Astrocyte (in vitro differentiated cells and primary cell): ENCODE data around the gene GPHN. TPM values are rescaled to one million over a fixed set of nuclear protein-coding genes. Genes with fewer than 3 reads are reported as not detected.
A peak's percentile ranks its signal among the peaks of the same experiment; 100 is the strongest.

Source experiments
- DNase-seq: peaks from one replicate; pipeline ENCODE4 v3.0.0-alpha.2; 2010; ENCODE audit warnings: low read depth
- FAIRE-seq: peaks from 2 replicates; lab custom pipeline; 2011; peaks lifted over from hg19 to GRCh38; lab: Jason Lieb, UNC
- H2AFZ ChIP-seq: 2 replicates; pipeline ENCODE4 v1.6.0; 2012; ENCODE audit warnings: low read depth, low read length, inconsistent platforms
- H3K27ac ChIP-seq: 2 replicates; pipeline ENCODE4 v1.5.1; 2011; ENCODE audit warnings: low read depth, low read length, inconsistent platforms
- H3K27me3 ChIP-seq: 2 replicates; pipeline ENCODE4 v1.6.0; 2011; ENCODE audit warnings: low read length, inconsistent platforms; ENCODE audit not compliant: insufficient read depth
- H3K36me3 ChIP-seq: 2 replicates; pipeline ENCODE4 v1.5.1; 2011; ENCODE audit warnings: low read length, inconsistent platforms; ENCODE audit not compliant: insufficient read depth
- H3K4me1 ChIP-seq: 2 replicates; pipeline ENCODE4 v1.5.1; 2011; ENCODE audit warnings: low read length, inconsistent platforms; ENCODE audit not compliant: insufficient read depth
- H3K4me2 ChIP-seq: 2 replicates; pipeline ENCODE4 v1.6.0; 2012; ENCODE audit warnings: low read length, inconsistent platforms
- H3K4me3 ChIP-seq: 2 replicates; pipeline ENCODE4 v1.5.1; 2011; ENCODE audit warnings: low read depth, mild to moderate bottlenecking, low read length, inconsistent platforms; ENCODE audit not compliant: insufficient read depth
- H3K79me2 ChIP-seq: 2 replicates; pipeline ENCODE4 v1.6.0; 2012; ENCODE audit warnings: mild to moderate bottlenecking, low read length, inconsistent platforms; ENCODE audit not compliant: insufficient read depth
- H3K9ac ChIP-seq: 2 replicates; pipeline ENCODE4 v1.6.0; 2012; ENCODE audit warnings: mild to moderate bottlenecking, low read length, inconsistent platforms
- H3K9me3 ChIP-seq: 2 replicates; pipeline ENCODE4 v1.5.1; 2012; ENCODE audit warnings: low read depth, mild to moderate bottlenecking, low read length, inconsistent platforms; ENCODE audit not compliant: insufficient read depth
- H4K20me1 ChIP-seq: 2 replicates; pipeline ENCODE4 v1.6.0; 2012; ENCODE audit warnings: low read length, inconsistent platforms; ENCODE audit not compliant: insufficient read depth
- H3K27ac Mint-ChIP-seq: one replicate; pipeline ENCODE4 v1.8.0; 2021; ENCODE audit warnings: mild to moderate bottlenecking, mixed read lengths; ENCODE audit not compliant: unreplicated experiment
- H3K27me3 Mint-ChIP-seq: one replicate; pipeline ENCODE4 v1.8.0; 2021; ENCODE audit warnings: low read depth, mixed read lengths; ENCODE audit not compliant: unreplicated experiment
- H3K36me3 Mint-ChIP-seq: one replicate; pipeline ENCODE4 v1.8.0; 2021; ENCODE audit warnings: low read depth, mixed read lengths; ENCODE audit not compliant: unreplicated experiment
- H3K4me1 Mint-ChIP-seq: one replicate; pipeline ENCODE4 v1.8.0; 2021; ENCODE audit warnings: low read depth, mixed read lengths; ENCODE audit not compliant: unreplicated experiment
- H3K4me3 Mint-ChIP-seq: one replicate; pipeline ENCODE4 v1.8.0; 2021; ENCODE audit warnings: mild to moderate bottlenecking, moderate library complexity, mixed read lengths; ENCODE audit not compliant: unreplicated experiment
- H3K9me3 Mint-ChIP-seq: one replicate; pipeline ENCODE4 v1.8.0; 2021; ENCODE audit warnings: mild to moderate bottlenecking, mixed read lengths; ENCODE audit not compliant: unreplicated experiment
- CTCF ChIP-seq: IDR thresholded peaks from 2 replicates; pipeline ENCODE4 v1.5.1; 2011; ENCODE audit warnings: low read depth, mild to moderate bottlenecking, inconsistent platforms, low read length, moderate library complexity; ENCODE audit not compliant: insufficient read depth
- EZH2 ChIP-seq: IDR thresholded peaks from 2 replicates; pipeline ENCODE4 v1.6.1; 2012; ENCODE audit warnings: mild to moderate bottlenecking, low read length, inconsistent platforms; ENCODE audit not compliant: insufficient read depth
- total RNA-seq: library from RNA; stranded (reverse); gene quantifications from 2 replicates; pipeline ENCODE4 v1.2.1, GENCODE V29; 2021

The GPHN gene
- total RNA-seq, 1 donor from 2014 or later: 6.9 TPM

- Histone ChIP-seq H3K9me3 (no peaks in the 10 kb centered on the region), H2AFZ (no peak overlapping the region), H3K9ac (no peak overlapping the region), H3K36me3 (no peaks in the 10 kb centered on the region), H3K4me2 (no peak overlapping the region), H3K4me3 (no peak overlapping the region), H3K27me3 (no peaks in the 10 kb centered on the region), H4K20me1 (no peaks in the 10 kb centered on the region), H3K27ac (no peak overlapping the region), H3K4me1 (no peaks in the 10 kb centered on the region), H3K79me2 (no peaks in the 10 kb centered on the region)
- Mint-ChIP-seq H3K9me3 (peaks cover 13% of the 10 kb centered on the region), H3K27ac (no peak overlapping the region), H3K4me1 (no peaks in the 10 kb centered on the region), H3K4me3 (no peak overlapping the region), H3K27me3 (no peaks in the 10 kb centered on the region), H3K36me3 (peaks cover 2% of the 10 kb centered on the region)
- FAIRE-seq (no peak), DNase-seq (no peak)
- TF ChIP-seq EZH2 (no peak), CTCF (no peak)
Measured at GRCh38 chr14:66473223-66473622, 34.7 kb upstream of the GPHN start.

GRCh38 chr14:66476964-66477363 lies 31.0 kb upstream of the GPHN start:
- FAIRE-seq: no peak
- no peak overlapping the region for H3K27ac ChIP-seq

More at GRCh38 chr14:66476964-66477363, 31.0 kb upstream of the GPHN start:
- no peak overlapping the region for H3K27ac Mint-ChIP-seq
- H3K36me3 Mint-ChIP-seq: peaks cover 2% of the 10 kb centered on the region
- no peaks in the 10 kb centered on the region for H3K4me1 Mint-ChIP-seq
- no peak for TF ChIP-seq CTCF
- no peak for TF ChIP-seq EZH2
- Histone ChIP-seq H3K9ac (no peak overlapping the region), H3K4me1 (no peaks in the 10 kb centered on the region), H3K4me3 (no peak overlapping the region), H3K9me3 (no peaks in the 10 kb centered on the region), H4K20me1 (no peaks in the 10 kb centered on the region), H3K4me2 (no peak overlapping the region), H3K36me3 (no peaks in the 10 kb centered on the region), H3K79me2 (no peaks in the 10 kb centered on the region), H2AFZ (no peak overlapping the region), H3K27me3 (no peaks in the 10 kb centered on the region)
- H3K27me3 Mint-ChIP-seq: no peaks in the 10 kb centered on the region
- peaks cover 7% of the 10 kb centered on the region for H3K9me3 Mint-ChIP-seq
- H3K4me3 Mint-ChIP-seq: no peak overlapping the region
- peak; percentile 16 for DNase-seq
